Raji (cell line): ENCODE data around the gene CYREN.

Source experiments
- POLR2A ChIP-seq: IDR thresholded peaks from 2 replicates; pipeline ENCODE4 v1.6.1; 2011; ENCODE audit warnings: low read depth, low read length, control low read depth; ENCODE audit not compliant: insufficient read depth

CYREN gene, protein sequence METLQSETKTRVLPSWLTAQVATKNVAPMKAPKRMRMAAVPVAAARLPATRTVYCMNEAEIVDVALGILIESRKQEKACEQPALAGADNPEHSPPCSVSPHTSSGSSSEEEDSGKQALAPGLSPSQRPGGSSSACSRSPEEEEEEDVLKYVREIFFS

DNA sequence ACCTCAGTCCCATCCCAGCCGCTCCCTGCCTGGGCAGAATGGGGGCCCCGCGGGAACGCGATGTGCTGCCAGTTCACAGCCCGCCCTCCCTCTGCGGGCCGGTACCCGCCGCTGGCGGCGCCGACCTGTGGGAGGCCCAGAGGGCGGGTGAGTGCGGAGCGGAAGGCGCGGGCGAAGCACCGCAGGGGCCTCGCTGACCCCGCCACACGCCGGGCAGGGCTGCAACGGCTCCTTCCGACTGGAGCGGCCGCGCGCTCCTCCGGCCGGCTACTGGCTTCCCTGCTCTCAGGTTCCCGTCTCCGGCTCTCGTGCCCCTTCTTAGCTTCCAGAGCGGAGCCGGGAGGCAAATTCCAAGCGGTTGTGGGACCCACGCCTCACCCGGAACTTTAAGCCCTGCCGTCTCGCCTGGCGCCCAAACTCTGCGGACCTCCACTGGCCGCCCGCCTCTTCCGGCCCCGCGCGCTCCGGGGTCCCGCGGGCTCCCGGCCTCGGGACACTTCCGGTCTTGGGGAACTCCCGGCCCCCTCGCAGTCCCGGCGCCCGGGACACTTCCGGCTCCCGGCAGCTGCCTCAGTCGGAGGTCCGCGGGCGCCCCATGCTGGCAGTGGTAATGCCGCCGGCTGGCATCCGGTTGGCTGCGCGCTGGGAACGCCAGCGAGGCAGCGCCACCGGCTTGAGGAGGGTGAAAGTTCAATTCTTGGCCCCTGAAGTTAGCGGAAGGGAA lies at the start of gene CYREN:
Gene CYREN (minus strand): TSS at position 434 of the 724 bp plus-strand sequence. CDS start 1,785 bp downstream, outside the sequence.
- peak; percentile 78 for TF ChIP-seq POLR2A

DNA sequence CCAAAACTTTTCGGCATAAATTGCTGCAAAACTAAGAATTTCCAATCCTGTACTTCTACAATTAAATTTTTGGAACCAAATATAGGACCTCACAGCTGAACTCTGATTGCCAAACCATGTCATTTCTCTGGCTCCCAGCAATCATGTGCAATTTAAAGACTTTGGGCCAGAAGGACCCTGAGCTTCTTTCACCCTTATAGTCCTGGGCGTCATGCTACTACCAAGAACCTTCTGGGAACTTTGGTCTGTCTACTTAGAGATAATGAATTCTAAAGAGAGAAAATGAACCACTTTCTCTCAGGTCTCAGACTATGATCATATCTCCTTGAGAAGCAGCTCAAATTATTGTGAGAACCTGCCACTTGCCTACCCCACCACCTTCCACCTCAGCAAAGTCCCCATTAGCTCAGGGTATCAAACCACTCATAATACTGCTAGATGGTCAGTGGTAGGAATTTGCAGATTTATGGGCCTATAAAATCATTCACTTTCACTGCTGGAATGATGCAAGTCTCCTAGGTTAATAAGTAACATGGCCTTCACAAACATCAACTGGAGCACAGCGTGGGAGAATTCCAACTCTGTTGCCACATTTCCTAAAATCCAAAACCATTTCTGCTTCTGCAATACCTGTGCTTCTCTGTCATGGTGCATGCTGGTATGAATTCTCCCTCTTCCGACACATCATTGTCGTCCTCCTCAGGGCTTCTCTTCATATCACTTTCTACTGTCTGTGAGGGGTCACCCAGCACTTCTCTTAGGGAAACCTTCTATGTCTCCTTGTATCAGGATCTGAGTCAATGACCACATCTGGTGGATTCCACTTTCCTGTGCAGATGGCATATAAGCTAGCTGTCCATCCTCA lies 47.4 kb upstream of the CYREN start:
- TF ChIP-seq POLR2A: no peak

DNA sequence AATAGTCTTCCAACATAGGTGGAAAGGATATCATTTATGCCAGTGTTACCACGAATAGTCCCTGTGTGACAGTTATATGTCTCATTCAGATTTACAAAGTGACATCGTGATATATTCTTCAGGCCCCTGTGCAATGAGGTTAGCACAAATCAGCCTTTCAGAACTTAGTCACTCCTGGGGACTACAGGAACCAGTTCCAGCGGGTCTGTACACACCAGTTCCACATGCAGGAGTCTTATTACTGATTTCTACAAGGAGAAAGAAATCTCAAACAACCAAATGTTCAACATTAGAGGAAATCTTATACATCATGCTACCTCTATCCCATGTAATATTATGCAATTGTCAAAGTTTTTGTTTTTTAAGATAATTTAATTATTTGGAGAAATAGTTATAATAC lies 45.2 kb upstream of the CYREN start:
- TF ChIP-seq POLR2A: no peak

DNA sequence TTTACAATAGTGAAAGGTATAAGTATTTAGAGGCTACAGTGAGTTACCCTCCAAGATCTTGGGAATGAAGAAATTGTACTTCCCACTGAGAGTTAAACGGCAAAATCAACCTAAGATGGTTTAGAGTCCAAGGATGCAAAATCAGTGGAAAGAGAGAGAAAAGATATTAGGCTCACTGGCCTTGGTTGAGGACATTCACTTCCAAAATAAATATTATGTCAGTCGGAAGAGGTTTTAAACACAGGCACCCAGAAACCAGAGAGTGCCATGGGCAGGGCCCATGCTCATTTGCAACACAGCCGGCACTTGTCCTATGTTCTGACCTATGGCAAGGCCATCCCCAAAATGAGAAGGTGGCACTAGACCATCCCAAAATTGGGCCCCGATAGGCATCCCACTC lies 44.7 kb upstream of the CYREN start:
- no peak for TF ChIP-seq POLR2A

DNA sequence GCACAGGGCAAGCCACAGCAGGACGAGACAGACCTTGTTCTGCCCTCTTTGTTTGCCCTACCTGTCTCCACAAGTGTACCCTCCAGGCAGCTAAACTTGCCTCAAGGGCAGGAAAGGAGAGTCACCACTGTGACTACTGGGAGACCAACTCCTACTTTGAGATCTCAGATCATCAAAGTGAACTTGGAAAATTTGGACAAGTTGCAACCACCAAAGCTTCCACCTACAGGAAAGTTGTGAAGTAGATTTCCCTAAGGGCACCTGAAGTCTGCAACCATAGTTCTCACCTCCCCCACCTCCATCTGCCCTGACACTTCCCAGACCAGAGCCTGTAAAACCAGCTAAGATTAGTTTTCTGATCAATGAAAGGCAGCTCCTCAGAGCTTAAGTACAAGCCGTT lies 43.3 kb upstream of the CYREN start:
- TF ChIP-seq POLR2A: no peak

DNA sequence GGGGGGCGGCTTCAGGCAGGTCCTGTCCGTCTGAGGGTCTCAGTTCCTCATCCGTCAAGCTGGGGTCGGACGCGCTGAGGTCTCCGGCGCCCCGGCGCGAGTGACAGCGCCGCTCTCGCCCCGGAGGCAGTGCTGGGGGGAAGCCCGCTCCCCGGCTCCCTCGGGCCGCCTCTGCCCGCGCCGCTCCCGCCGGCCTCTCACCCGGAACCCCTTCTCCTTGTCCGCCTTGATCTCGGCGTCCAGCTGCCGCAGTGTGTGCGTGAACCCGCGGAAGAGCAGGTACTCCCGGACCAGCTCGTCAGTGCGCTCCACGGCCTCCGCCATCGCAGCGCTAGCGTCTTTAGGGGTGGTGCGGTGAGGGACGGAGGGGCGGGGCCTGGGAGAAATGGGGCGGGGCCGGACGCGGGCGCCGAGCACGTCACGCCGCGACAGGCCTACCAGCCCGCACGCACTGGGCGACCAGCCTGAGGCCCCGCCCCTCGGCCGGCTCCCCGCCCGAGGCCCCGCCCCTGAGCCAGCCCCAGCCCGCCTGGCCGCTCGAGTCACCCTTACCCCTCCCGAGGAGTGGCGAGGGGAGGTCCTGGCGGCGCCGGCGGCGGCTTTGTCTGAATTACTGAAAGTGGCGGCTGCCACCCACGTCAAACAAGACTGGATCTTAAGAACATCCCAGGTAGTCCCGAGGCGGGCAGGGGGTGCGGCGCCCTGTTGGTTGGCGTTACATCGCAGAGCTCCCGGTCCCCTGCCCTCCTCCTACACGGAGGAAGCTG lies 40.9 kb upstream of the CYREN start, which contains the start of gene WDR91:
Gene WDR91 (minus strand): TSS at position 348 of the 767 bp plus-strand sequence. CDS start 24 bp downstream, at position 324.
- TF ChIP-seq POLR2A: peak; percentile 90

DNA sequence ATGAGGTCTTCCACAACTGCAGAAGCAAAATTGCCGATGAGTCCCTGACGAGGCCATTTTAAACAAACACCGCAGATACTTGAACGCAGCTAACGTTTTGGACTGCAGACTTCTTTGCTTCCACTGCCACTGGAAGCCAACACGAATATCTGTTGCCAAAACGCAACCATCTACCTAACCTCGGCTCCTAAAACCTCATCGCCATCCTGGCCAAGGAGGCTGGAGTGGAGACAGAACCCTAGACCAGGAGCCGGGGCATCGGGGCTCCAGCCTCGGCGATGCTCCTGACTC lies 40.3 kb upstream of the CYREN start:
- TF ChIP-seq POLR2A: no peak

DNA sequence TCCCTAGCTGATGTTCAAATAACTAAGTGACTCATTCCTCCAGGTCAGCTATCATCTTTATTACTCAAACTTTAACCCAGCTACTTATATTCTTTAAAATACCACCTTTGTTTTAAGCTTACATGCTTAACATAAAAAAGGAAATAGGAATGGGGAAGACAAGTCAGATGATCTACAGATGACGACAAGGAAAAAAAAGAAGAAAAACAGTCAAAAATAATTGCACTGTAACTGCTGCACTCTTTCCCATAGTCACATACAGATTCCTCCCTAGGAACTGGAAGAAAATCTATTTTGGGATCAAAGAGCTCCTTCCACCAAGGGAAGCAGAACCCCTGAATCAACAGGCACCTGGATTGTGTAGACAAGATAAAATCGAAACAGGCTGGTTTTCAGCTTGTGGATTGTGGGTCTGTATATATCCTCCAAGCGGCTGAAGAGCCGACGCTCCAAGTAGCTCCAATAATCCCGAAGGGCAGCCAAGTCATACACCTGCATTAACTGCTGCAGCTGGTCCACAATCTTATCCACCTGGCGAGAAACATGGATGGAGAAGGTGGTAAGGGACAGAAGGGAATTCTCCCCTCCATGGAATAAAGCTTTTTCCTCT lies 38.8 kb upstream of the CYREN start:
- TF ChIP-seq POLR2A: no peak

DNA sequence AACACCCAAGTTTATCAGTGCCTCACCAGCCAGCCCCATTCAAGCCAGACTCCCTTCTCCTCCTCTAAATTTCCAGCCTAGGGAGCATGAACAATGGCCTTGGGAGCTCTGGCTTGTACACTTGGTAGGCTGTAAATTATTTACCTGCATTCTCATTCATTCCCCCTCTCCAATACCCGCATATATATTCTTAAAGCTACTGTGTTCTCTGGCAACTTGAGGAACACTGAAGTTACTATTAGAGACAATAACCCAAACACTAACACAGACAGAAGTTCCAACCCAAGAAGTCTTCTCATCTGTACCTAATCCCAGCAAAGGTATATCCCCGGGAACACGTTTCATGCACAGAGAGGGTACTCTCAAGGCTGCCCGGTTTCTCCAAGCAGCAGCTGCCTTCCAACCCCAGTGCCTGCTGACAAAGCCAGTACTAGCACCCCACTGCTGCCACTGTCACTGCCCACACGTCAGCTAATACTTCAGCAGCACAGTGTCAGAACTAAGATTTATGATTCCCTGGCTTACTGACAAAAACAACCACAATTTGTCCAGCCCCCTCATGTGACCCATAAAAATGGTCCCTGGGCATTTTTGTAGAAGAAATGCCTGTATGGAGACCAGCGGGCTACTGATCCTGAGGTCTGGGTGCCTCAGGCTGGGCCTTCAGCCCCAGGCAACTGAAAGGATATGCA lies 37.7 kb upstream of the CYREN start:
- no peak for TF ChIP-seq POLR2A

DNA sequence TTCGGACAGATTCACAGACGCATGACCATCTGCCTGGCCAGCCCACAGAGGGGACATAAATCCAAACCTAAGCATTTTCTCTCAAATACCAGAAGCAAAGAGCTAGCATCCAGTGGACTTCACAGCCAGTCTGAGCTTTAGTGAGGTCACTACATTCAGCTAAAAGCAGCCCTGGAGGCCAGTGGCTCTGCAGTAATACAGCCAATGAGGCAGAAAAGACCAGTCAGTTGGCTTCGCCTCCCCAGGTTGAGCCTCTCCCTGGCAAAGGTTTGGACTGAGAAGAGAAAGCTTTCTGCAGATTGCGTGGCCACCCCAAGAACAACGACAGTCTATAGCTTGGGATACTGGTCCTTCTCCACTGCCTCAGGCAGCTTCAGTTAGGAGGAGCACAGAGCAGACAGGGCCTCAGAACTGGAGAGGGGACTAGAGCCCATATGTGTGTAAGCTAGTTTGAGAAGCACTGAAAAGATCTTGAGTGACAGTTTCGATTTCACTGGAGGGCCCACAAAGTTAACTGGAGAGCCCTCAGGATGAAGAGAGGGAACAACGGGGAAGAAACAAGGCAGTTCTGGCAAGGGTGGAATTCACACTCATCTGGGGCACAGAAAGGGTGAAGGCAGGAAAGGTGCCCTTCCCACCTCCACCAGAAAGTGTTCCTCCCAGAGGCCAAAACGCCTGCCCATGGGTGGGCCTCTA lies 37.0 kb upstream of the CYREN start:
- TF ChIP-seq POLR2A: no peak

DNA sequence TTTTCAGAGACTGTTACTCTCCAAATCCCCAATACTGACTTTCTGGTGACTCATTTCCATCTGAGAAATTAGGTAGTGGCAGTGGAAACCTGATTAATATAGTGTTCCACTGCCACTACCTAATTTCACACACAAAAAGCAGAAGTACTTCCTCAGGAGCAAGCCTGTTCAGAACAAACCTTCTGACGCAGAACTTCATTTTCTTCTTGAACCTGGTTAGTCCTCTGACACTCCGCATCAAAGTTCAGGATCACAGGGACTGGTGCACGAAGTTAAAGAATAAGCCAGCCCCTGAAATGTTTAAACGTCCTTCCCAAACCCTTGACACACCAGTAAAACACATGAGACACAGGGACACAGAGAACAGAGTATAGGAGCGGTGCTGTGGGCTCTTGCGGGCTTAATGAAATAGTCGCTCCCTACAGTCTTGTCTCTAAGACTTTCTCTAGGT lies 36.5 kb upstream of the CYREN start:
- no peak for TF ChIP-seq POLR2A

DNA sequence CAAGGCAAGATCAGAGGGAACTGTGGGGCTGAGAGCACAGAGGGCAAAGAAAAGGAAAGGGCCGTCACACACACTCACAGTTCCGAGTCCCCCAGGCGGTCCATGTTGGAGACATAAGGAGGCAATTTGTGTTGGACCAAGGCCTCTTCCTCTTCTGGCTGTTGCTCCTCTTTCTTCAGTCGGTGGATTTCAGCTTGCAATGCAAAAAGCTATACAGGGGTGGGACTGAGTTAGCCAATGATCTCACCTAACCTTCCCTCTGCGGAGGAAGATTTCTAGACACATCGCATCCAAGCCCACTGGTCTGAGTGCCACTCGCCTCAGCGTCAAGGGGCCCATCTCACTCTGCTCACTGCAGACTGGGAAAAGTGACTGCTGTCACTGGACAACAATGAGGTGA lies 35.3 kb upstream of the CYREN start:
- no peak for TF ChIP-seq POLR2A

DNA sequence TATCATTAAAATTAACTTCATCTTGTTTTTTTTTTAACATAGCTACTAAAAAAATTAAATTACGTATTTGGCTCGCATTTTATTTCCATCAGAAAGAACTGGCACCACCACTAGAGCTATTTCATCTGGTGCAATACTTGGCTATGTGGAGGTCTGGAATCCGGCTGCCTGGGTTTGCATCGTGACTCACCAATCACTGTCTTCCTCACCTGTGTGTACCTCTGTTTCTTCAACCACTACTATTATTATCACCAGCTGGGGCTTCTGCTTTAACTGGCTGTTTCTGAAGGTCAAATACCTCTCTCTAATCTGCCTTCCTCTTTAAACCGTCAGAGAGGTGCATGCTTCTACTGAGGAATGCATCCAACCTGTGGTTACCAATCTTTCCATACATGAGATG lies 34.4 kb upstream of the CYREN start:
- TF ChIP-seq POLR2A: no peak

DNA sequence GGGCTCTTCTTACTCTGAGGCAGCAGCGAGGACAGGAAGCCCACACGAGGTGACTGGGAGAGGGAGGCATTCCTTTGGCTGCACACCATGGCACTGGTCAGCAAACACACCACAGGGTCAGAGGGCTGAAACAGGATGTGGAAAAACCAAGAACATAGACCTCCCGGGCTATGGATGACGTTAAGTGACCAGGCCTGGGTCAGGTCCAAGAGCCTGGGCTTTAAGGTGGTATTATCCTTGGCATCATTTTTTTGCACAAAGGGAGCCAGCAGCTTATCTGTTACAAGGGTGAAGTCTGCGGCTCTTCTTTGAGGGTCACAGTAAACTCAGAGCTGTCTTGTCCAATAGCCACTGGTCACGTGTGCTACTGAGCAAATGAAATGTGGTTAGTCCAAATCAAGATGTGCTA lies 33.8 kb upstream of the CYREN start:
- no peak for TF ChIP-seq POLR2A
